GM20000 (cell line): ENCODE results near the gene BAIAP3.

Experiments
- DNase-seq: peaks from one replicate; pipeline ENCODE4 v3.0.0; 2012; ENCODE audit warnings: low spot score
- TF ChIP-seq, protein P1 (sequence below): IDR thresholded peaks from 2 replicates; pipeline ENCODE4 v1.5.1; 2012; ENCODE audit warnings: mild to moderate bottlenecking, control low read depth; ENCODE audit errors: extremely low read depth, missing control alignments

The BAIAP3 gene

DNA sequence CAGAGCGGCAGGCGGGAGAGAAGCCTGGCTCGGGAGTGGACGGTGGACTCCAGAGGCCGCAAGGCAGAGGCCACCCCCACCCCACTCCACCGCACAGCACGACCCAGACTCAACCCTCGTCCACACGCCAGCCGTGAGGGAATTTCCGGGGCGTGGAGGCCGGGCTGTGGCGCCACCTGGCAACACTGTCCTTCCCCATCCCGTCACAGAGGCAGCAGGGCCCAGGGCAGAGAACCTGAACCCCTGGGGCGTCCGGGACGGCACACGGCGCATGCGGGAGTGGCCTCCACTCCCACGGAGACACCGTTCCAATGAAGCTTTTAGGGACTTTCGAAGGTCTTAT, 41.8 kb downstream of the BAIAP3 start:
- TF ChIP-seq, protein P1, sequence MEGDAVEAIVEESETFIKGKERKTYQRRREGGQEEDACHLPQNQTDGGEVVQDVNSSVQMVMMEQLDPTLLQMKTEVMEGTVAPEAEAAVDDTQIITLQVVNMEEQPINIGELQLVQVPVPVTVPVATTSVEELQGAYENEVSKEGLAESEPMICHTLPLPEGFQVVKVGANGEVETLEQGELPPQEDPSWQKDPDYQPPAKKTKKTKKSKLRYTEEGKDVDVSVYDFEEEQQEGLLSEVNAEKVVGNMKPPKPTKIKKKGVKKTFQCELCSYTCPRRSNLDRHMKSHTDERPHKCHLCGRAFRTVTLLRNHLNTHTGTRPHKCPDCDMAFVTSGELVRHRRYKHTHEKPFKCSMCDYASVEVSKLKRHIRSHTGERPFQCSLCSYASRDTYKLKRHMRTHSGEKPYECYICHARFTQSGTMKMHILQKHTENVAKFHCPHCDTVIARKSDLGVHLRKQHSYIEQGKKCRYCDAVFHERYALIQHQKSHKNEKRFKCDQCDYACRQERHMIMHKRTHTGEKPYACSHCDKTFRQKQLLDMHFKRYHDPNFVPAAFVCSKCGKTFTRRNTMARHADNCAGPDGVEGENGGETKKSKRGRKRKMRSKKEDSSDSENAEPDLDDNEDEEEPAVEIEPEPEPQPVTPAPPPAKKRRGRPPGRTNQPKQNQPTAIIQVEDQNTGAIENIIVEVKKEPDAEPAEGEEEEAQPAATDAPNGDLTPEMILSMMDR: no peak
- no peak for DNase-seq

GRCh38 chr16:1375741-1376410, 42.4 kb downstream of the BAIAP3 start:
- TF ChIP-seq, protein P1: no peak
- no peak for DNase-seq

- no peak for DNase-seq
- TF ChIP-seq, protein P1: no peak
Measured at GRCh38 chr16:1377406-1378010, 44.1 kb downstream of the BAIAP3 start.

DNA sequence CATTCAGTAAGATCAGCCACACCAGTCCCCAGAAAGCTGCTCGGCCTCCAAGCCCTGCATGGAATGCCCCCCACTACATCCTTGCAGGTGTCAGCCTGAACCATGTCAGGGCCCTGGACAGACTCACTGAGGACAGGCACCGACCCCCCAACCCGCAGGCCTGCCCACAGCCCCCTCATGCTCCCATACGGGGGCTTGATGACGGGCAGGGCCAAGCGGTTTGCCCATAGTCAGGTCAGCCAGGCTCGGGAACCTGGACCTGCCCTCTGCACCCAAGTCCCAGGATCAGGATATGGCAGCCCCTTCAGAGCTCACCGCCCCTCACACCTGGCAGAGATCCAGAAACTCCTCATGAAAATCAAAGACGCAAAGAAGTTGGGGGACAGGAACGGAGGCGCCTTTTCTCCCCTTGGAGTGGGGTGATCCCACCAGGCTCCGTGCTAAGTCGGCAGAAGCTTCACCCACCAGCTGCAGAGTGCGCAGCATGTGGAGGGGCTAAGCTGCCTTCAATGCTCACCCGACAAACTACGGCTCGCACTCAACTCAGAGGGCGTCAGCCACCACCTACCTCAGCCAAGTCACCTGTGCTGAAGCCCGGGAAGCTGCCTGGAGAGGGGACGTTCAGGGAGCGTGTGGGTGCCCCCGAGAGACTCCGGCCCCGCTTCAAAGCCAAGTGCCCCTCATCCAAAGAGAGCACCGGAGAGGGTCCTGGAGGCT, 44.8 kb downstream of the BAIAP3 start:
- DNase-seq: no peak
- TF ChIP-seq, protein P1: no peak

DNA sequence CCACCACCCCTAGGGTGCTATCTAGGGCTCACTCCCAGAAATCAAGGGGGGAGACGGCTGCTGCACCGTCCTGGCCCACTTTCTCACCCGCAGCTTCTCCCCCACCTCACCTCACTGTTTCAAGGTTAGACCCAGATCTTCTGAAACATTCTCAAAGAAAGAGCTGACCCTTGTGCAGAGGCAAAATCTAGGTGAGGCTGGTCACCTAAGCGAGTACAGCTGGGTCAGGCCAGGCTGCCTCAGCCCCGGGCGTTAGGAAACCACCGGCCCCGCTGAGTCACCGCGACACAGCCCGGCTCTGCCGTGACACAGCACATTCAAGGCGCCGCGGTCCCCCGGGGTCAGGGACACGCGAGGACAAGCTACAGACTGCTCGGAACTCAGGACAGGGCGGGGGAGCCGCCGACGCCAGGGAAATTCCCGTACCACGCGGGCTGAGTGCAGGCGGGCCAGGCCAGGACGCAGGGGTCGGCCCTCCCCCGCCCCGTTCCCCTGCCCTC, 45.4 kb downstream of the BAIAP3 start:
- DNase-seq: peak; percentile 81

DNA sequence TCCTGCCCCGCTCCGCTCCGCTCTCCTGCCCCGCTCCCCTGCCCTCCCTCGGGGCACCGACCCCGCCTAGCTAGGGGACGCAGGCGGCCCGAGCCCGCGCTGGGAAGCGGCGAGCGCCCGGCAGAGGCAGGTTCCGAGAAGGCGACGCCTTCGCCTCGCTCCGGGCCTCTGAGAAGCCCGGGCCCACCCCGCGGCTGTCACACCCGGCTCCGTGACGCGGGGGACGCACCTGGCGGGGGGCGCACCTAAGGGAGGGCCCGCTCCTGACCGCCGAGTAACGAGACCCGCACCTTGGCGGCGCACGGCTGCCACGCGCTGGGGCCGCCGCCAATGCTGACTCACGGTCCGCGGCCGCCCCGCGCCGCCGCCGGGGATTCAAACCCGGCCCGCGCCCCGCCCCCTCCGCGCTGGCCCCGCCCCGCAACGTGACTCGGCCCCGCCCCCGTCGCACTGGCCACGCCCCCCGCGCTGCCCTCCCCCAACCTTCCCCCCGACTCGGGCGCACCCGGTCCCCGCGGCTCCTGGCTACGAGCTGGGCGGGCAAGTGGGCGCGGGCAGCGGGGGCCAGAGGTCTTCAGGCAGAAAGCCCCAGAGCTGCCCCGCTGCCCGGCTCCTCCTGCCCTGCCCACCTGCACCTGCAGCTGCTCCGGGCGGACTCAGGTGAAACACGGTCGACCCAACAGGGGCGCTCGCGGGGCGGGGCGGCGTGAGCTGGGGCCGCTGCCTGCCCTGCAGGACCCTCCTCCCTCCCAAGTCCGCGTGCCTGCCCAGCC, 46.0 kb downstream of the BAIAP3 start:
- TF ChIP-seq, protein P1: no peak
- peak; percentile 96 for DNase-seq

More for the DNA sequence above, 45.4 kb downstream of the BAIAP3 start:
- TF ChIP-seq, protein P1: no peak
